Umbilical cord (tissue), 2 donors: ENCODE measurements around the gene EGF. TPM values are rescaled to one million over a fixed set of nuclear protein-coding genes. Genes with fewer than 3 reads are reported as not detected.

Experiments used
- DNase-seq: peaks from one replicate; pipeline ENCODE4 v3.0.0-alpha.2; 2015; ENCODE audit warnings: low spot score
- total RNA-seq: library from RNA; depleted of rRNA; stranded (reverse); fragments of >200 nt; gene quantifications from one replicate; pipeline ENCODE4 v1.2.3, GENCODE V29; 2014; ENCODE audit warnings: low replicate concordance; ENCODE audit not compliant: insufficient read depth

EGF gene
- total RNA-seq, 1 donor from 2014 or later = 8.4 TPM

DNA sequence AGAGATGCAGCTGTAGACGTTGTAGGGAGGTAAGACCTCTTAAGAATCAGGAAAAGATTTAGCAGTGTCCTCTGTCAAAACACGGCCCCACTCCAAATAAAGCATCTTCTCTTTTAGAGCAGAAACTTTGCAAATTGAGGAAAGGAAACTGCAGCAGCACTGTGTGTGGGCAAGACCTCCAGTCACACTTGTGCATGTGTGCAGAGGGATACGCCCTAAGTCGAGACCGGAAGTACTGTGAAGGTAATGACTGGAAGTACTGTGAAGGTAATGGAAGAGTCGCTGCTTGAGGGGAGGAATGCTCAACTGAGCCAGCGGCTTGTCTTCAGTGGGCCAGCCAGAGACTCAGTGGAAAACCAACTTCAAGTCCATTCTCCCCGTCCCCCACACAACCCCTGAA lies 46.5 kb downstream of the EGF start:
- no peak for DNase-seq

DNA sequence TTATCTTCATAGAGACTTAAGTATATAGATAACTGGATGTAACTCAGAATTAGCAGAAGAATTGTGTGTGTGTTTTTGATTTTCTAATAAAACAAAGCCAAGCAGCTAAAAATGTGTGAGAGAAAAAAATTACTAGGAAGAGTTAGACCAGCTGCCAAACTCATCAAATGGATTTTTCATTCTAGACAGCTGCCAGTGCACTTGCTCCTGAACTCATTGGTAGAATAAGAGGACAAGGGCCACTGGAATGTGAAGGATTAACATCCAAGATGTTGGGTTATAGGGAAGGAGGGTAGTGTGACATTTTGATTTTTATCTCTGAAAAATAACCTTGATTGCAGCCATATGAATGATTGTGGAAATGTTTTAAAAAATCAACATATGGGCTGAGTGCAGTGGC lies 49.7 kb downstream of the EGF start:
- no peak for DNase-seq

DNA sequence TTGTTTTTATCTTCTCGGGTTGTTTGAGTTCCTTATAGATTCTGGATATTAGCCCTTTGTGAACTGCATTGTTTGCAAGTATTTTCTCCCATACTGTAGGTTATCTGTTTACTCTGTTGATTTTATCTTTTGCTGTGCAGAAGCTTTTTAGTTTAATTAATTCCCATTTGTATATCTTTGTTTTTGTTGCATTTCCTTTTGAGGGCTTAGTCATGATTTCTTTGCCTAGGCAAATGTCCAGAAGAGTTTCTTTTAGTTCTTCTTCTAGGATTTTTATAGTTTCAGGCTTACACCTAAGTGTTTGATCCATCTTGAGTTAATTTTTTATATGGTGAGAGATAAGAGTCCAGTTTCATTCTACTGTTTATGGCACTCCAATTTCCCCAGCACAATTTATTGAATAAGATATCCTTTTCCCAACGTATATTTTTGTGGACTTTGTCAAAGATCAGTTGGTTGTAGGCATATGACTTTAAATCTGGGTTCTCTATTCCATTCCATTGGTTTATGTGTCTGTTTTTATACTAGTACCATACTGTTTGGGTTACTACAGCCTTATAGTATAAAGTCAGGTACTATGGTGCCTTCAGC lies 54.3 kb downstream of the EGF start:
- DNase-seq = no peak

DNA sequence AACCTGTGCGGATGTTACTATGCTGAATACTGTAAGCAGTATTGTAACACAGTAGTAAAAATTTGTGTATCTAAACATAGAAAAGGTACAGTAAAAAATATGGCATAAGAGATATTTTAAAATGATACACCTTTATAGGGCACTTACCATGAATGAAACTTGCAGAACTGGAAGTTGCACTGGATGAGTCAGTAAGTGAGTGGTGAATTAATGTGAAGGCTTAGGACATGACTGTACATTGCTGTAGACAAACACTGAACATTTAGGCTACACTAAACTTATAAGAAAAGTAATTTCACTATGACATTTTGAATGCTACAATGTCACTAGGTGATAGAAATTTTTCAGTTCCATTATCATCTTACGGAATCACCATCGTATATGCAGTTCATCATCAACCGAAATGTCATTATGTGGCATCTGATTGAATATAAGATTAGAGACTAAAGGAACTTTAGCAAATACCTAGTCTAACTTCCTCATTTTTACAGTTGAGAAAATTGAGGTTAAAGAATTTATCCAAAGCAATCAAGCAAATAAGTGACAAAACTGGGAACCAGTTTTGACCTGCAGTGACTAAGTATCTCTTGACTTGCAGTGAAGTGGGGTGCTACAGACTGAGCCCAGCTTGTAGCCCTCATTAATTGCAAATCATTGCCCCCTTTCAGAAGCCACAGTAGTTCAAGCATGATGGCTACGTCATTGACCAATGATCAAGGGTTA lies 55.3 kb downstream of the EGF start:
- peak; percentile 66 for DNase-seq

DNA sequence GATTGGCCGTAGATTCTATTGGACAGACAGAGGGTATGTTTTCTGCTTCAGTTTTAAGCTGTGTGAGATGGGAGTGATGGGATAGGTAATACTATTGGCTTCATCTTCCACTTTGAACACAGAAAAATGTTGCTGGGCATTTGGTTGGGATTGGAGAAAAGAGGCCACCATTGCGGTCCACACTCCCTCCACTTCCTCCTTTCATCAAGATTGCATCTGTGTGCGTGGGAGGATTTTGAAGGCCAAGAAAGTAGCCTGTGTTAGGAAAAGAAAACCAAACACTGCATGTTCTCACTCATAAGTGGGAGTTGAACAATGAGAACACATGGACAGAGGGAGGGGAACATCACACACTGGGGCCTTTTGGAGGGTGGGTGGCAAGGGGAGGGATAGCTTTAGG lies 56.4 kb downstream of the EGF start:
- DNase-seq = no peak

DNA sequence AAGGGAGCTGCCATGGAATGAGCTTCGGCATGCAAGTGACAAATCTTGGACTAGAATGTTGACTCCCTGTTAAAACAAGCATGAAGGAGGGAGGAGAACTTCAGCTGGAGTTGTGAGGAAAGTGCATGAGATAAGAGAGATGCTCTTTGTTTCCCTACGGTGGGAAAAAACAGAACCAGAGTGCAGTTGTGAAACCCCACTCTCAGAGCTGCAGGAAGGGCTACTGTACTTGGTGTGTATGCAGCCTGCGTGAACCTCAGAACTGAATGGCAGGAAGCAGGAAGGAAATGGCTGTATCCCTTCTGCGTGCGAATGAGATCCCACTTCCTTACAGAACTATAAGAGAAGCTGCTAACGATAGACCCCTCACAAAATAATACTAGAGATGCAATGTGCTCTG lies 57.2 kb downstream of the EGF start:
- DNase-seq = no peak

DNA sequence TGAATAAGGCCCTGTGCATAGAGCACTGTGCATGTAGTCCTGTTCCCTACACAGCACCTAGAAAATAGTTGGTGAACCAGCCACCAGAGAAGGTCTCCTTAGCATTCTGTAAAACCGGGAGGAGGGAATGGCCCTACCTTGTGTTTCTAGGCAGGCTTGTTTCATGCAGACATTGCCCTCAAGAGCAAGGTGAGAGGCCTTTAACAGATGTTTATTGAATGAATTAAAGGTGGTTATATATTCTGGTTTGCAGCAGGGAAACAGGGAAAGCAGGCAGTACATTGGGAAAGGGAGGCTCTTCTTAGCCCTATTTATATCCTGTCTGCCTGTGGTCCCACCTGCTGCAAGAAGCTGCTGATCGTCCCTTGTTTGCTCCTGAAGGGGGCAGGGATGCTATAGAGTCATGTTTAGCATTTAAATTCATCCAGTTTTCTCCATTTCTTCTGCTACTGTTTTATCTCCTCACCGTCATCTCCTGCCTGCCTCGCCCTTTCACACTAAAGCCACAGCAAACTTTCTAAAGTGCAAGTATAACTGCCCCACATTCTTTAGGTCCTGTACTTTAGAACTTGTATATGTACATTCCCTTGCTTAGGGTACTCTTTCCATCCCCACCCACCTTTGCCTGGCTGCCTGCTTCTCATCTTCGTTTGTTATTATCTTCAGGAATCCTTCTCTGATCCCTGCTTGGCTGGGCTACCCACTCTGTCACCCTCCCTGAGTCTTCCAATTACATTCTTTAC lies 60.3 kb downstream of the EGF start:
- DNase-seq = no peak

DNA sequence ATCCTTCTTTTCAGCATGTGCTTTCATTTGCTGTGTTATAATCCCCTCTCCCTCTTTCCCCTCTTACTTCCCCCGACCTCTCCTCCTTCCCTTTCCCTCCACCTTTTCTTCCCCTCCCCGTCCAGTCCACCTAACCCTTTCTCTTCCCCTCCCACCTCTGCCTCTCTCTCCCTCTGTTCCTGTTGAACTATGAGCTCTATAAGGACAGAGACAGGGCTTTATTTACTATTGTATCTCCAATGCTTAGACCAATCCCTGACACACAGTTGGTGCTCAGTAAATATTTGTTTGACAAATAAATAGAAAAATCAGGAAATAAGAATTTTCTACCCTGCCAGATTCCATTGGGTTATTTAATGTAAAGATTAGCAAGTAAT lies 60.8 kb downstream of the EGF start:
- no peak for DNase-seq

DNA sequence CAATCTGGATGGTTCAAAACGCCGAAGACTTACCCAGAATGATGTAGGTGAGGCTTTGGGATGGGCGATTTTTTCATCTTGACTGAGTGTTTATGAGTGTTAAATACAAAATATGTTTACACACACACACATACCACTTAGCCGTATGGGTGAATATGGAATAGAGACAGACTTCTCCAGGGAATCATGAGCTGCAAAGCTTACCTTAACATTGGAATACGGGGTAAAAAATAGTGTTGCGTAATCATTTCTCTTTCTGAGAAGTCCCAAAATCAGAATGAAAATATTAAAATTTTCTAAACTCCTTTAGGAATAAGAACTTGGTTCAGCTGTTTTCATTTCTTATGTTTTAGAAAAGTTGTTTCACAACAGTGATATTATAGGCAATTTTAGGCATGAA lies 63.5 kb downstream of the EGF start:
- no peak for DNase-seq

DNA sequence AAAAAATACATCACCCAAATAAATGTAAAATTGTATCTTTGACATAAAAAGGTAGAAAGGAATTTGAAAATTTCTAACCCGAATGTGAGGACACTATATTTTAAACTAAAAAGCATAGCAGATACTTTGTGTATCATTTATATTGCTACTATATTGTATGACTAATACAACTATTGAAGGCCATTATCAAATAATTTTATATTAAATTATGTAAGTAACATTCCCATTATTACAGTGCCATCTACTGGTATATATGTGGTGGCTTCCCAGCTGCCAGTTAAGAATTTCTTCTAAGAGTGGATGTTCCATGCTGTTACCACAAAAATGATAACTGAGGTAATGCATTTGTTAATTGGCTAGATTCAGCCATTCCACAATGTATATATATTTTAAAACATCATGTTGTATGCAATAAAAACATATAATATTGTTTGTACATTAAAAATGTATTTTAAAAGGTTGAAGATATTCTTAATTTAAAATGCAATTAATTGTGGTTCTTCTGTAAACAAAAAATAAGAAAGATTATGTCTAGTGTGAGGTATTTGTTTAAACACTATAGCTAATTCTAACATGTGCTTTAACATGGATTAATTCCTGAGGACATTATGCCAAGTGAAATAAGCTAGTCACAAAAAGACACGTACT lies 65.3 kb downstream of the EGF start:
- peak; percentile 54 for DNase-seq

DNA sequence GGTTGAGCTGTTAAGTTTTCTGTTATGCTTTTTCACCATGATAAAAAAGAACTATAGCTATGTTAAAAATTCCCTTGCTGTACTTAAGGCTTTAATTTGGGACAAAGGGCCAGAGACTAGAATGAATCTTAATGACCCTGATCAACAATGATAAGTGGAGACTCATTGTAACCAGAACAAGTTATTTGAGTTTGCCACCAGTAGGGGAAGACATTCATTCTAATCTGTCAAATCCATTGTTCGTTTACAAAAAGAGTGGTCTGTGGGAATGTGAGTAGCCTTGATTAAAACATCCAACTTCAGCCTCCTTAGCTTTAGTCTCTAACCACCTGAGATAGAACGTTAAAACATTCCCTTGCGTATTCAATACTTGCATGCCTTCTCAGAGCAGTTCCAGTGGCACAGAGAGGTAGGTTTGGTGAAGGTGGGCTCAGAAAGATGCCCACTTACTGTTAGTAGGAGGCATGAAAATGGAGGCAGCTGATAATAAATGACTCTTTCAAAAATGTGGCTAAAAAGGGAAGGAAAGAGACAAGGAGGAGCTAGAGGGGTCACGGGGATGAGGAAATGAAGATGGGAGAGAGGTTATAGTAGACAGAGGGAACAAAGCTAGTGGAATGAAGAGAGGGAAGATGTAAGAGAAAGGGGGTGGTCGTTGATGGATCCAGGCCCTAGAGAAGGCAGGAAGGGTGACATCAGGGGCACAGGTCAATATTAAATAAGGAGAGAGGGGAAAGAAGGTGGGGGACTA lies 66.2 kb downstream of the EGF start:
- DNase-seq = no peak

DNA sequence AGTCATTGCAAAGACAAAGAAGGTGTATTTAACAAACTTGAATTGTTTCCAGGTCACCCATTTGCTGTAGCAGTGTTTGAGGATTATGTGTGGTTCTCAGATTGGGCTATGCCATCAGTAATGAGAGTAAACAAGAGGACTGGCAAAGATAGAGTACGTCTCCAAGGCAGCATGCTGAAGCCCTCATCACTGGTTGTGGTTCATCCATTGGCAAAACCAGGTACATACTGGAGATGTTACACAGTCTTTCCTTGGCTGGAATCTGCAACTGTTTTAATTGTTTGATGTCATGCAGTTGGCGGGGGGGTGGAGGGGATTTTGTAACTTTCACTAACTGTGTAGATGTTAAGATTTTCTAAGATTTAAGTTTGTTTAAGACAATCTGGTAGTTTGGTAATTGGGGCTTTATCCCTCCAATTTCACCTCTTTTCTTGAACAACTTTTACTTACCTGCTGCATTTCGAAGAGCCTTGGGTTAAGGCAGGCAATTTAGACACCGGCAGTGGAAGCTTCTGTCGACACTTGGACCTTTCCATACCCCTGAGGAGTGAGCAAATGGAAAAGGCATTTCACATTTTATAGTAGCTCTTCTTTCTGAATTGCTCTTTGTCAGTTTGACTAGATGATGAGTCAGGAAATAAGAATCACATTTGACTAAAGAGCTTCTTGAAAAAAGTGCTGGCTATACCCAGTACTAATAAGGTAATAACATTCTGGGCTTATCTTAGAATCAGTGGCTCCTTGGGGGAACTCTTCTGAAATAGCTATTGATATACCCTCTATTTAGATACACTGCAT lies 67.4 kb downstream of the EGF start:
- peak; percentile 63 for DNase-seq

DNA sequence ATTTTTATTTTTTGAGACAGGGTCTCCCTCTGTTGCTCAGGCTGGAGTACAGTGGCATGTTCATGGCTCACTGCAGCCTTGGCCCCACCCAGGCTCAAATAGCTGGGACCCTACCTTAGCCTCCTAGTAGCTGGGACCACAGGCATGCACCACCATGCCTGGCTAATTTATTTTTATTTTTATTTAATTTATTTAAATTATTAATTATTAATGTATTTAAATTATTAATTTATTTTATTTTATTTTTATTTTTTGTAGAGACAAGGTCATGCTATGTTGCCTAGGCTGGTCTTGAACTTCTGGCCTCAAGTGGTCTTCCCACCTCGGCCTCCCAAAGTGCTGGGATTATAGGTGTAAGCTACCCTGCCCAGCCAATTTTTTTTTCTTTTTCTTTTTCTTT lies 69.3 kb downstream of the EGF start:
- no peak for DNase-seq

DNA sequence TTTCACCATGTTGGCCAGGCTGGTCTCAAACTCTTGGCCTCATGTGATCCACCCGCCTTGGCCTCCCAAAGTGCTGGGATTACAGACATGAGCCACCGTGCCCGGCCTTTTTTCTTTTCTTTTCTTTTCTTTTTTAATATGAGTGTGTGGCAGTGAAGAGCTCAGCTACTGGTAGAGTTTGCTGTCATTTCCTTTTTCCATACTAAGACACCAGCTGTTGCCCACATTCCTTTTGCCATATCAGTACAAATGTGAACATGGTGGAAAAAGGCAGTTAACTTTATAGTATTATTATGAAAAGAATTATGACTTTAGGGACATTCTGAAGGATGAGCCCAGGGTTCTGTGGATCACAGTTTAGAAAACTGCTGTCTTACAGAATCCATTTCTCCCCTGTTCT lies 69.8 kb downstream of the EGF start:
- DNase-seq = no peak

DNA sequence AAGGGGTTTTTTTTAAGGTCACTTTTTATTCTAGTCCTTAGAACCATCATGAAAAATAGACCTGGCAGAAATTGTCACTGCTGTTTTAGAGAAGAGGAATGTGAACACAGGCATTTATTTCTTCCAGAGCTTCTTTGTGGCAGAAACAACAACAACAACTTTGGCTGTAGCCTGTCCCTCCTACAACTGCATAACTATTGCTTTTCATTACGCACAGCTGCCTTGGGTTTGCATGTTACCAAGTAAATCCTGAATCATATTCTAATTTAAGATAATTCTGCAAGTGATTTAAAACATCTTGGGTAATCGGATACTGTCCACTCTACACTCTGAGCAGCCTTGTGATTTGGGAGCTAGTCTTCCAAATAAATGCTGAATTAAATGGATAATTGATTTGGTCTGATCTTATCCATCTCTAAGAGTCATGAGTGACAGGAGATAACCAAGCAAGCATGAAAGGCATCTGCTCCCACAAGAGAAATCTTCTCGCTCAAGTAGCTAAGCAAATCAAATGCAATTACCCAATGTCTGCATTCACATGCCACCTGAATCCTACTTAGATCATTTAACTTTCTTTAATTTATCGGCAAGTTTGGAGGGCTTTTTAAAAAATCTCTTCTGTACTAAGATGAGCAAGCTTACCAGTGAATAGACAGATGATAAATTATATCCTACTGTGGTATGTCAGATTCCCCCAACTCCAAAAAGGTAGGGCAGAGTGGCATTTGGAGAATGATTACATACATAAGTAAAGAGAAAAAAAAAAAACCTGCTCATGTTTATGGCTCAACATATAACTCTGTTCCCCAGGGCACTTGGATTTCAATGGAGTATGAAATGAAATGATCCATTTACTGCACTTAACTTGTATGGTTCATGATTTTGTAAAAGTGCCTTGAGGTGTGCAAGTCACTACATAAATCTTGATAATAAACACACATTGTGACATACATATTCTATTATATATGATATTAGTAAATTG lies 73.6 kb downstream of the EGF start:
- no peak for DNase-seq

DNA sequence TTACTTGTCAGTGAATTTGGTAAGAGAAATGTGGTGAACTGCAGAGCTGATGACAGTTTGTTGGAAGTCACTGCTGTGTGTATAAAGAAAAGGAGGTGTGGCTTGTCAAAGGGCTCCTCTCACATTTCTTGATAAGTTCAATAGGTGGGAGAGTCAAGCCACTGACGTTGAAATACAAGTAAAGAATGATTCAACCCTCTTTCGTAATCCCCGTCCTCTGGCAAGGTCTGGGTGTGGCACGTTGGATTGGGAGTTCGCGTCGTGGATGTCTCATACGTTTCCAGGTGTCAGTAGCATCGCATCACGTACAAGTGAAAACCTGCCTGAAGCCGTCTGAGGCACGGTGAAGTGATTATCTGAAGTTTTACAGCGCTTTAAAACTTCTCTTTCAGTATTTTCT lies 76.4 kb downstream of the EGF start:
- peak; percentile 83 for DNase-seq

DNA sequence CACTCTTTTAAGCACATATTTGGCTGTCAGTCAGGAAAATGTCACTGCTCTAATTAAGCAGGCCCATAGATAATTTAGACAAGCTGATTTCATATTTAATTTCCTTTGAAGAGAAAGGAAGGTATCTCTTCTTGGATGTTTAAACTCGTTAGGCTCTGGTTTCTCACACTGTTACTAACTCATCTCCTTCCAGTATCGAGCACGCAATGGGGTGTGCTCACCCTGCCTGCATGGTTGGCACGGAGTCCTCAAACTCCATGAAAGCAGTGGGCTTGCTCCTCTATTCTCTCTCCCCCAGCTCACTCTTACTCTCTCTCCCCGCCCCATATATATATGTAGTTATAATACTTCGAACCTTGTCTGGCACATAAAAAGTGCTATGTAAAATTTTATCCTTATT lies 76.9 kb downstream of the EGF start:
- DNase-seq = no peak

DNA sequence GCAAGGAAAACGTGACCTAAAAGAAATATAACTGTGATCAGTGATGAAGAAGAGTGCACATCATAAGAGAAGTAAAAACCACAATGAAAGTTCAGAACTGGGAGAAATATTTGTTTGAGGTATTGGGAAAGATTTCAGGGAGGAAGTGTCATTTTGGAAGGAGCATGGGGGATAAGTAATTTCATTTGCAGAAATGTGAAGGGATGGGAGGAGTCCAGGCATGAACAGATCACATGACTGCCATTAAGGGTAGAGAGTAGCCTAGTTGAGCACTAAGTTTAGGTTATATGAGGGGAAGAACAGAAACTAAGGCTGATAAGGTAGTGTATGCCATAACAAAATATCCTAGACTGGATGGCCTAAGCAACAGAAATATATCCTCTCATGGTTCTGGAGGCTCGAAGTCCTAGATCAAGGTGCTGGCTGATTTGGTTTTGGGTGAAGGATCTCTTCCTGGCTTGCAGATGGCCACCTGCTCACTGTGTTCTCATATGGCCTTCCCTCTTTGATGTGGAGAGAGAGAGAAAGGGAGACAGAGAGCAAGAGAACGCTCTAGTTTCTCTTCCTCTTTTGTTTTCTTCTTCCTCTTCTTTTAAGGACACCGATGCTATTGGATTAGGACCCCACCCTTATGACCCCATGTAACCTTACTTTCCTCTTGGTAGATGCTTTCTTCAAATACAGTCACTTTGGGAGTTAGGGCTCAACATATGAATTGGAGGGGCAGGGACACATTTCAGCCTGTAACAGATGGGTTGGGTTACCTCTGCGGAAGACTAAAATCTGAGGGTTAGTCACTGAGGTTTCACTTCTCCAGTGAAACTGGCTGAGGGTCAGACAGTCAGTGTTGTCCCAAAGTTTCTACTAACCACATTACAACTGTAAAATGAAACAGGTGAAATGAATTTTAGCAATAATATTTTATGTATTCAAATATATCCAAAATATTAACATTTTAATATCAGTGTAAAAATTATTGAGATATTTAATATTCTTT lies 77.9 kb downstream of the EGF start:
- no peak for DNase-seq

DNA sequence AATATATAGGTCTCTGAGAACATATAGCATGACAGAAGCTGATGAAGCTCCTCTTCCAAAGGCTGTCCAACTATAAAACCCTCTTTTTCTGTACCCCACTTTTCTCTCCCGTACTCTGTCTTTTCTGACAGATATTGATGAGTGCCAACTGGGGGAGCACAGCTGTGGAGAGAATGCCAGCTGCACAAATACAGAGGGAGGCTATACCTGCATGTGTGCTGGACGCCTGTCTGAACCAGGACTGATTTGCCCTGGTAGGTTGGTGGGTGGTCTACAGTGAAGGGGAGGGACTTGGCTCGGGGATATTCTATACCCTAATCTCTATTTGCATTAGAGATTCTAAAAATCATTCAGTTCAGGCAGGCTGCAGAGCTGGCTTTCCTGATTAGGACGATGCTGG lies 80.4 kb downstream of the EGF start:
- no peak for DNase-seq
